GM21723 (cell line): Measurements from ENCODE around the gene AACS.
"Not testable (repeated sequence)": the region's sequence is repeated elsewhere in the genome, so short reads cannot be mapped to it uniquely, and the experiment has no call there.

Source experiments
- ATAC-seq: cut with Tn5 transposase; IDR thresholded peaks from one replicate; pipeline ENCODE4 v1.9.1; 2021; ENCODE audit warnings: mild to moderate bottlenecking, moderate library complexity; ENCODE audit not compliant: unreplicated experiment

AACS gene

DNA sequence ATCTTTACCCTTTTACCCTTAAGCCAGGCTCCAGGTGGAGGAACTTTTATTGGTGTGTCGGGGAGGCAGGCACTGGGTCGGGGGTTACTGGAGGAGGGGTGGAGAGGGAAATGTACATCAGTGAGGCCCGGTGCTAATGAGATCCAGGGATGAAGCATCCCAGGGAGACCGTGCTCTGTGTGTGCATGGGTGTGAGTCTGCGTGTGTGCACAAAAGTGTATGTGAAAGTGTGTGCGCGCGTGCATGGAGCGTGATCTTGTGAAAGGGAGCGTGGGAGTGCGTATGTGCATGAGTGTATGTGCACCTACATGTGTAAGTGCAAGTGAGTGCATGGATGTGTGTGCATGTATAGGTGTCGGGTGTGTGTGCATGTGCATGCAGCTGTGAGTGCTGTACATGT lies 55.3 kb downstream of the AACS start:
- ATAC-seq = no peak

- no peak for ATAC-seq
Observed at GRCh38 chr12:125121106-125121505, 55.9 kb downstream of the AACS start.

GRCh38 chr12:125122668-125123067 lies 57.4 kb downstream of the AACS start:
- no peak for ATAC-seq

DNA sequence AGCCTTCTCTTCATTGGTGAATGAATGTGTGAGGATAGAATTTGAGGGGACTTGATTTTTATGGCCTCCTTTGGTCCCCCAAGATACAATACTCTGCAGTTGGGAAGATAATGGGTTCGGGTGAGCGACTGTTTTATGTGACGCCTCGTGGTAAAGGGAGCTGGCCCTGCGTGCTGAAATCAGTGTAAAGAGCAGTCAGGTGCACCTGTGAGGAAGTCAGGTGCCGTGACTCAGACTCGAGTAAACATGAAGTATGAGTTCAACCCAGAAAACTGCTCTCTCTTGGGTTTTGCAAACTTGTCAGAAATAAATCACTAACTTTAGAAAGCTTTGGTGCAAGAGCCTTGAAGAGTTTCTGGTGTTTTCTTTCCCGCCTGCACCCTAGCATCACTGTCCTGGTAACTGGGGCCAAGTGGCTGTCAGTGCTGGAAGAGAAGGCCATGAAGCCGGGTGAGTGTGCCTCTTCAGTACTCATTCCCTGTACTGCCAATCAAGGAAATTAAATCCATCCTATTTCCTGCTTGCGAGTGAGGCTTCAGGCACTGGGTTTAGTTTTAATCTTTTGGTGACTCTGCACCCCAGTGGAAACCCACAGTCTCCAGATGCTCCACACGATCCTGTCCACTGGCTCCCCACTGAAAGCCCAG lies 59.2 kb downstream of the AACS start:
- ATAC-seq = no peak

- no peak for ATAC-seq
Observed at GRCh38 chr12:125125271-125125670, 60.0 kb downstream of the AACS start.

DNA sequence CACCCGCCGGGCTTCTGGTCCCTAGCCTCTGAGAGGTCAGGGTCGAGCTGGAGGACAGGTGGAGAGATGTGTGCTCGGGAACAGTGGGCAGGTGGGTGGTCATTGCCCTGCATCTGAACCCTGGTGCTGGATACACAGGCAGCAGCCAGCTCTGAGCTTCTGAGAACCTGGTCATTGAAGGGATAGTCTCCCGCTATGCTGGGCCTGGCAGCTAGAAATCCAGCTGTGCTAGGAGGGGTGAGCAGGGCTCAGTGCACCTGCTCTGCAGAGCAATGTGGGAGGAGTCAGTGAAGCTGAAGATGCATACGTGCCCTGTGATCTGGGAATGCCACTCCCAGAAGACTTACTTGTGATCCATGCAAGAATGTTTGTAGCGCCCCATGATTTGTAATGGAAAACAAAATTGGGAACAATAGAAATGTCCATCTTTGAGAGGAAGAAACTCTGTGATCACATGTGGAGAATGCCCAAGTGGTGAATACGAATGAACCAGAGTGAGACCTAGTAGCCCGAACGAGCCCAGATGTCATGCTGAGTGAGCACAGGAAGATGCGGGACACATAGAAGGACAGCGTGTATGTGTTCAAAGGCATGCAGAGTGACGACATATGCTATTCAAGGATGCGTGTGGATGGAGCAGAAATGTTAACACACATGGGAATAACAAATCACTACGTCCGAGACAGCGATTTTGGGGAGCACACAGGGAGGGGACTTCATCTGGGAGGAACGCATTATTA lies 63.4 kb downstream of the AACS start:
- no peak for ATAC-seq

GRCh38 chr12:125129179-125129571 lies 63.9 kb downstream of the AACS start:
- ATAC-seq = no peak

DNA sequence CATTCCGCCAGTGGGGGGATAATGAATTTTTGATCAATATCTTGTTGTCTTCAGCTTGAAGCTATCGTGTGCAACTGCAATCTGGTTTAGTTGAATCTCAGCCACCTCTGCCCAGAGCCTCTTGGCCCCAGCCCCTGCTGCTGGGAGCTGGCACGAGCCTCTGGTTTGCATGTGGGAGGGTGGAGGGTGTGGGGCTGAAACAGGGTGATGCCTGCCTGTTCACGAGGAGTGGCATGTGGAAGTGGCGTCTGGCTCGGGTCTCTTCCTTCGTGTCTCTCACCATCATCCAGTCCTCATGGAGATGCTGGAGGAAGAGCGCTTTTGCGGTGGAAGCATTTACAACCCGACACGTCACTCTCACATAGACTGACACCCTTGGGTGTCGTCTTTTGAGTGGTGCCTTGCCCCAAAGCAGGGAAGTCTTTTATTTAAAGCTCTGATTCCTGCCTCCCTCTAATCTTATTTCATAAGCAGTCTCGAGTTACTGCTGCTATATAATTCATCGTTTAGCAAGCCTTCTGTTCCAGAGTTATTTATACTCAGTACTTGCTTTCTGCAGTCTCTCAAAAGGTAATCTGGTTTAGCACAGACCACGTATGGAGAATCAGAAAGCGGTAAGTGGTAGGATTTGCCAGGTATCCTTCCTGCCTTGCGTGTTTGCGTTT lies 64.5 kb downstream of the AACS start:
- no peak for ATAC-seq

GRCh38 chr12:125131958-125132357 lies 66.7 kb downstream of the AACS start:
- ATAC-seq = no peak

DNA sequence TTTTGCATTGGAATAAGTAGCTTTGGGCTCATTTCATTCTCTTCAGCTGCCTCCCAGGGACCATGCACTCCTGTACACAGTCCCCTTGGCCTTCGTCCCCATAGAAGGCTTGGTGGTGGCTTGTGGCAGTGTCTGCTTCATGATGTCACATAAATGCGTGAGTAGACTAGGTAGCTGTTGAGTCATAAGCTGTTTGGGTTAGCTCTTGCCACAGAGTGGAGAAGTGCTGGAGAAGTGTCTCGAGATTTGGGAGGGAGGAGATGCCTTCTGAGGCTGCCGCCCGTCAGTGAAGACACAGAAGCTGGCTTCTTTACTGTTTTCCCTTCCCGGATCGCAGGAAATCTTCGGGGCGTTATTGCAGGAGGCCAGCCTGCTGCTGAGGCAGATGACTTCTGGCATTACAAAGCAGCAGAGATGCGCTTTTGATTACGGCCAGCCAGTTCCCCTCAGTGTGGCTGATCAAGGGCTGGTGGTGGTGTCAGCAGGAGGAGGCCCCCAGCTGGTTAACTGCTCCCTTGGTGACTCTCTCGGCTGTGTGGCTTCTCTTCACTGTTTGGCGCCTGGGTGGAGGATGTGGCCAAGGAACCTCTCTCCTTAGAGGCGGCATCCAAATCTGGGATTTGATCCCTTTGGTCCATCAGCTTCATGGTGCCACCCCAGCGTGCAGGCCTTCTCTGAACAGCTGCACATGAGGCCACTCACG lies 67.6 kb downstream of the AACS start:
- no peak for ATAC-seq

DNA sequence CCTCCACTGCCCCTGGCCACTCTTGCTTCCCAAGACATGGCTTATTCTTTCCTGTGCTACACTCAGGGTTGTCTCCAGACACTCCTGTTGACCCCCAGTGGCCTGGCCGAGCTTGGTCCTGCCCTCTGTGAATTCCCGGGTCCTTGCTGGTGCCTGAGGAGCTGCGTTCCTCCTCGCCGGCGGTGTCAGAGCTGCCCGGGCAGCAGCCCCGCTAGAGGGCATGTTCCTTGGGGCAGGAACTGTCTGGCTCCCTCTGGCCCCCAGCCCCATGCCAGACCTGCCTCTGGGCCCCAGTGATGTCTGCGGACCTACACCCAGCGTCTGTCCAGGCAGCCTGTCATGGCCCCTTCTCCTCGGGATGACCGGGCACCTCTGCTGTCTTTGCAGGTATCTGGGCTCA lies 68.4 kb downstream of the AACS start:
- no peak for ATAC-seq

GRCh38 chr12:125134576-125134975 lies 69.3 kb downstream of the AACS start:
- ATAC-seq = no peak

DNA sequence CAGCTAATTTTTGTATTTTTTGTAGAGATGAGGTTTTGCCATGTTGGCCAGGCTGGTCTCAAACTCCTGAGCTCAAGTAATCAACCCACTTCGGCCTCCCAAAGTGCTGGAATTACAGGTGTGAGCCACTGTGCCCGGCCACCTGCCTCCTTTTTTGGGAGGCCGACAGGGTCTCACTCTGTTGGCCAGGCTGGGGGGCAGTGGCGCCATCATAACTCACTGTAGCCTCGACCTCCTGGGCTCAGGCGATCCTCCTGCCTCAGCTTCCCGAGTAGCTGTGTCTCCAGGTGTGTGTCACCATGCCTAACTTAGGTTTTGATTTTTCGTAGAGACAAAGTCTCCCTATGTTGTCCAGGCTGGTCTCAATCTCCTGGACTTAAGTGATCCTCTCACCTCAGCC lies 70.7 kb downstream of the AACS start:
- ATAC-seq = no peak

- ATAC-seq = no peak
Observed at GRCh38 chr12:125136702-125137101, 71.5 kb downstream of the AACS start.

- ATAC-seq = no peak
Observed at GRCh38 chr12:125137766-125138344, 72.6 kb downstream of the AACS start.

- no peak for ATAC-seq
Observed at GRCh38 chr12:125140279-125141209, 75.3 kb downstream of the AACS start.

DNA sequence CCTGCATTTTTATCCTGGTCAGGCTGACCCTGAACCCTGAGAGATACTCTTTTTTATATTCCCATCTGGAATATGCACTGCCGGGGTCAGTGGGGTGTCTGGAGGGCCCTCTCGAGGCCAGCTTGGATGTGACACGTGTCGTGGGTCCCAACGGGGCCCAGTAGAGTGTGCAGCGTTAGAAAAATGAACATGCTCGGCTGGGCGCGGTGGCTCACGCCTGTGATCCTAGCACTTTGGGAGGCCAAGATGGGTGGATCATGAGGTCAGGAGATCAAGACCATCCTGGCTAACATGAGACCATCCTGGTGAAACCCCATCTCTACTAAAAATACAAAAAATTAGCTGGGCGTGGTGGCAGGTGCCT lies 76.0 kb downstream of the AACS start:
- not testable (repeated sequence) for ATAC-seq

DNA sequence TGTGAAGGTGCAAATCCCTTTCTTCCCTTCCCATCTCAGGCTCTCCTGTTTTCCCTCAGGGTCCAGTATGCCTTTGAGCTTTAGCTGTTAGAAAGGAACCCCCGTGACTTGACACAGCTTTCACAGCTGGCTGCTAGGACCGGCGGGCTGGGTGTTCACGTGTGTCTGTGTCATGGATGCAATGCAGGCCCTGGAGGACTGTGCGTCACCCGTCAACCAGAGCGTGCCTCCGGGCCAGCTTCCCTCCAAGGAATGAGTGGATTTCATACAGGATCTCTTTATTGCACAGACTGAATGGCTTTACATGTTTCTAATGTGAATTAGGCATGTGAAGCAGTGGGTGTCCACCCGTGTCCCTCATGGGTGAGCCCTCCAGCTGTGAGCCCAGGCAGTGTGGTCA lies 77.4 kb downstream of the AACS start:
- ATAC-seq = no peak

GRCh38 chr12:125143491-125143890 lies 78.3 kb downstream of the AACS start:
- ATAC-seq = no peak

DNA sequence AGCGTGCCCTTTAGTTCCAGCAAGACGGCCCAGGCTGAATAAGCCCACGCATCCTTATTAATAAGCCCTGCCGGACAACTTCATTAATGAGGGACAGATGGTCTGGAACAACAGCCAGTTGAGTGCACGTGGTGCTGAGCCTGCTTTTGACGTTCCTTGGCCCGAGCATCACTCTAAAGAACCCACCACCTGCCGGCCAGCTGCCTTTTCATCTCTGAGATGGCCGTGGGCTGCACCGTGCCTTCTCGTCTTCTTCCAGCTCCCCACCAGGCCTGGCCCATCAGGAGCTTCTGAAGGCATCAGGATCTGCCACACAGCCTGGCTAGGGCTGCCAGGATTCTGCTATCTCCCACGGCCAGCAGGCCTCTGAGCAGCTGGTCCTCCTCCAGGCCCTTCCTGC lies 80.0 kb downstream of the AACS start:
- no peak for ATAC-seq
